HL-60/S4 treated with phorbol 12-myristate 13-acetate at 8.2 ng/mL for 4 days and 3 days (cell line): Measurements from ENCODE around the gene DCST2.

Experiments
- in situ Hi-C: fragments of 300-500 bp; cut with MboI; formaldehyde crosslinking; loops from 2 replicates; pipeline ENCODE4 v1.15.0; 2022; ENCODE audit warnings: low sequenced_read_pairs

The DCST2 gene

GRCh38 chr1:155012026-155012546, 21.5 kb downstream of the DCST2 start:
- in situ Hi-C loops: no loop called here

GRCh38 chr1:155011437-155012025, 22.1 kb downstream of the DCST2 start:
- in situ Hi-C loops: no loop called here

GRCh38 chr1:155011004-155011416, 22.6 kb downstream of the DCST2 start:
- in situ Hi-C loops: no loop called here

GRCh38 chr1:155010211-155010918, 23.2 kb downstream of the DCST2 start:
- in situ Hi-C loops: no loop called here

- in situ Hi-C loops: no loop called here
These were observed 23.8 kb downstream of the DCST2 start for GRCh38 chr1:155009742-155010141.

GRCh38 chr1:155009221-155009711, 24.3 kb downstream of the DCST2 start:
- in situ Hi-C loops: no loop called here

- in situ Hi-C loops: no loop called here
These were observed 25.3 kb downstream of the DCST2 start for GRCh38 chr1:155008015-155008941.

GRCh38 chr1:155007251-155007828, 26.2 kb downstream of the DCST2 start:
- in situ Hi-C loops: no loop called here

- in situ Hi-C loops: no loop called here
These were observed 26.9 kb downstream of the DCST2 start for GRCh38 chr1:155006601-155007101.

GRCh38 chr1:155005076-155006011, 28.2 kb downstream of the DCST2 start:
- in situ Hi-C loops: no loop called here

- in situ Hi-C loops: no loop called here
These were observed 29.1 kb downstream of the DCST2 start for GRCh38 chr1:155004352-155005075.

- in situ Hi-C loops: no loop called here
These were observed 29.7 kb downstream of the DCST2 start for GRCh38 chr1:155003766-155004351.

- in situ Hi-C loops: no loop called here
These were observed 30.3 kb downstream of the DCST2 start for GRCh38 chr1:155003227-155003765.

- in situ Hi-C loops: no loop called here
These were observed 30.9 kb downstream of the DCST2 start, which contains the start of gene ZBTB7B for GRCh38 chr1:155002464-155003226. Gene ZBTB7B, plus strand, starts transcription at chr1:155002802. Its CDS starts 11,859 bp downstream, at chr1:155014661.

- in situ Hi-C loops: no loop called here
These were observed 31.7 kb downstream of the DCST2 start for GRCh38 chr1:155001675-155002463.

GRCh38 chr1:155001425-155001674, 32.2 kb downstream of the DCST2 start:
- in situ Hi-C loops: no loop called here
